Kidney glomerular epithelial cell (primary cell): ENCODE measurements around the gene EPM2AIP1.
"Not testable (repeated sequence)": the region's sequence is repeated elsewhere in the genome, so short reads cannot be mapped to it uniquely, and the experiment has no call there.

Source experiments
- DNase-seq: peaks from one replicate; lab custom pipeline; 2025; lab: John Stamatoyannopoulos, UW

EPM2AIP1 gene

GRCh38 chr3:36992806-36993325, at the start of gene EPM2AIP1:
Gene EPM2AIP1, minus strand, starts transcription at chr3:36993131. Its CDS starts 54 bp downstream, at chr3:36993077.
- no peak for DNase-seq

- not testable (repeated sequence) for DNase-seq
These were observed 49.8 kb upstream of the EPM2AIP1 start for GRCh38 chr3:37042712-37043111.

GRCh38 chr3:37041546-37042195, 48.7 kb upstream of the EPM2AIP1 start:
- no peak for DNase-seq

- no peak for DNase-seq
These were observed 47.3 kb upstream of the EPM2AIP1 start for GRCh38 chr3:37040231-37040630.

- DNase-seq, result no peak
These were observed 46.4 kb upstream of the EPM2AIP1 start for GRCh38 chr3:37039161-37039846.

GRCh38 chr3:37037352-37037751, 44.4 kb upstream of the EPM2AIP1 start:
- DNase-seq, result no peak

GRCh38 chr3:37032961-37033360, 40.0 kb upstream of the EPM2AIP1 start:
- no peak for DNase-seq

- no peak for DNase-seq
These were observed 38.3 kb upstream of the EPM2AIP1 start for GRCh38 chr3:37031096-37031682.

GRCh38 chr3:37030588-37030987, 37.7 kb upstream of the EPM2AIP1 start:
- DNase-seq, result no peak

GRCh38 chr3:37029516-37030163, 36.7 kb upstream of the EPM2AIP1 start:
- DNase-seq, result no peak

- DNase-seq, result no peak
These were observed 36.2 kb upstream of the EPM2AIP1 start for GRCh38 chr3:37029111-37029510.

GRCh38 chr3:37028329-37028728, 35.4 kb upstream of the EPM2AIP1 start:
- DNase-seq, result no peak

GRCh38 chr3:37026851-37027250, 33.9 kb upstream of the EPM2AIP1 start:
- DNase-seq, result no peak

- DNase-seq, result no peak
These were observed 32.8 kb upstream of the EPM2AIP1 start for GRCh38 chr3:37025561-37026335.

GRCh38 chr3:37024820-37025405, 32.0 kb upstream of the EPM2AIP1 start:
- DNase-seq, result no peak

GRCh38 chr3:37024092-37024491, 31.2 kb upstream of the EPM2AIP1 start:
- DNase-seq, result no peak

- no peak for DNase-seq
These were observed 24.8 kb upstream of the EPM2AIP1 start for GRCh38 chr3:37017683-37018082.

- DNase-seq, result no peak
These were observed 24.0 kb upstream of the EPM2AIP1 start for GRCh38 chr3:37016903-37017302.

GRCh38 chr3:37015642-37016041, 22.7 kb upstream of the EPM2AIP1 start:
- no peak for DNase-seq

- DNase-seq, result no peak
These were observed 21.7 kb upstream of the EPM2AIP1 start for GRCh38 chr3:37014620-37015019.
